Measurements from ENCODE around the gene COL13A1. TPM values are rescaled to one million over a fixed set of nuclear protein-coding genes. Genes with fewer than 3 reads are reported as not detected.

Gene COL13A1
- total RNA-seq: under 0.01 and 0.14 TPM in 2 replicates

DNA sequence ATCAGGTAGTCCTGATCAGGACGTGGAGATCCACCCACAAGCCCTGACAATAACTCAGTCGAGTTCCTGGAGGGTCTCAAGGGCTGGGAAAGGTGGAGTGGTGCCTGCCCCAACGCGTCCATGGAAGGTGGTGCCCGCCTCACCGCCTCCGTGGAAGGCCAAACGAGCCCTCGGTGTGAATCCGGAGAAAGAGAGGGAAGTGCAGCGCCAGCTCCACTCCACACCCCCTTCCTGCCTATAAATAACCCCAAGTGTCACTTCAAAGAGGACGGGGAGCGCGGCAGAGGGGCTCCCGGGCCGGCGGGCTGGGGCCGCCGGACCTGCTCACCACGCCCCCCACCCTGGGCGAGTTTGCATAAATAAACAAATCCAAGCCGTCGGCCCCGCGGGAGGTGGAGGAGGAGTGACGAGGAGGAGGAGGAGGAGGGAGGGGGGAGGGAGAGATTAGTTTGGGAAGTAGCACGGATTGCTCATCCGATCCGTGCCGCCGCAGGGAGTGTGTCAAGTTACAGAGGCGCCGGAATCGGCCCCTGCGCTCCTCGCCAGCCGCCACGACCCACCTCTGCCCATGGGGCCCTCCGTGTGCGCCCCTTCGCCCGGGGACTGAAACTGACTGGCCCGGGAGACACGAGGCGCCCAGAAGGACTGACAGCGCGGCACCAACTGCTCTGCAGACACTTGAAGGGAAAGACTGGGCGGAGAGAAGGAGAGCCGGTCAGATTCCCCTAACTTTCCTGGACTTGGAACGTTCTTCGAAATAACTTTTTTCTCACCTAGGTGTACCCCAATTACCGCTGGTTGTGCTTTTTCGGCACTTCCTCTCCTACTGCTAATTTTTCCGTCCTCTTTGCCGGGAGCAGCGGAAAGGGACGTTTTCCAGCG is at the start of gene COL13A1:
Gene COL13A1 (plus strand): TSS at position 473 of the 882 bp plus-strand sequence. CDS start 518 bp downstream, outside the sequence.

Other genes starting within 250 kb of the COL13A1 start
- not detected in 2 replicates for gene NEUROG3, start 228.5 kb upstream of the COL13A1 start, total RNA-seq
- 3.8 and 4.1 TPM in 2 replicates for gene FAM241B, start 171.7 kb upstream of the COL13A1 start, total RNA-seq

Data from nasal cavity respiratory epithelium epithelial cell of viscerocranial mucosa (primary cell).